ENCODE results near the gene SETD6. TPM values are rescaled to one million over a fixed set of nuclear protein-coding genes. Genes with fewer than 3 reads are reported as not detected.

The SETD6 gene
- total RNA-seq, 4 donors from 2014 or later = 30.8 to 40.2 (median 38.4) TPM

DNA sequence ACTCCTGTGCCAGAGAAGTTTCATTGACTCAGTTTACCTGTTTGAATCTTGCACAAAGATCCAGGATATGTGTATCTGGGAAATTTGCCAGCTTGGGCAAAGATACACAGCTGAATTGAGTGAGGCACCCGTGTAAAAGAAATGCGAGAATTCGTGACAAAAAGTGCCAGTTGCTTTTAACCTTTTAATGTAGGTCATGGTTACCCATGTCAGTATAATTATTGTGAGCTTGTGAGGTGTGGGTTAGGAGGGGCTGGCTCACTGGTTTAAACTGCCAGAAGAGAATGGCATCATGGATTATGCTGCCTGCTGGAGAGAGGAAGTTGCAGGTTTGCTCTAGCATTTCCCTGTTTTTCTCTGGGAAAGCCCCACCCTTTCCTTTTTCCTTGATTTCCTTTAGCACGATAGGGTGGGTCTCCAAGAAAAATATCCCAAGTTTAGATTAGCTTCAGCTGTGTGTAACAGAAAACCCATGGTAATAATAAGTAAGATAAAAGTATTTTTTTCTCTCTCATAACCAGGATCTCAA is 40.2 kb upstream of the SETD6 start:
- TF ChIP-seq, protein P1, sequence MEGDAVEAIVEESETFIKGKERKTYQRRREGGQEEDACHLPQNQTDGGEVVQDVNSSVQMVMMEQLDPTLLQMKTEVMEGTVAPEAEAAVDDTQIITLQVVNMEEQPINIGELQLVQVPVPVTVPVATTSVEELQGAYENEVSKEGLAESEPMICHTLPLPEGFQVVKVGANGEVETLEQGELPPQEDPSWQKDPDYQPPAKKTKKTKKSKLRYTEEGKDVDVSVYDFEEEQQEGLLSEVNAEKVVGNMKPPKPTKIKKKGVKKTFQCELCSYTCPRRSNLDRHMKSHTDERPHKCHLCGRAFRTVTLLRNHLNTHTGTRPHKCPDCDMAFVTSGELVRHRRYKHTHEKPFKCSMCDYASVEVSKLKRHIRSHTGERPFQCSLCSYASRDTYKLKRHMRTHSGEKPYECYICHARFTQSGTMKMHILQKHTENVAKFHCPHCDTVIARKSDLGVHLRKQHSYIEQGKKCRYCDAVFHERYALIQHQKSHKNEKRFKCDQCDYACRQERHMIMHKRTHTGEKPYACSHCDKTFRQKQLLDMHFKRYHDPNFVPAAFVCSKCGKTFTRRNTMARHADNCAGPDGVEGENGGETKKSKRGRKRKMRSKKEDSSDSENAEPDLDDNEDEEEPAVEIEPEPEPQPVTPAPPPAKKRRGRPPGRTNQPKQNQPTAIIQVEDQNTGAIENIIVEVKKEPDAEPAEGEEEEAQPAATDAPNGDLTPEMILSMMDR (IDR thresholded peaks at IDR 0.05 in 4 of 5, conservative IDR thresholded peaks at IDR 0.05 in 1 of 5) = no peak
- TF ChIP-seq POLR2A (IDR thresholded peaks at IDR 0.05) = no peak
- Histone ChIP-seq H3K27ac (peak overlapping the region in 3 of 4 donors; percentile 44 to 66 (median 54)), H3K27me3 (no peaks in the 10 kb centered on the region), H3K4me1 (no peaks in the 10 kb centered on the region), H3K4me3 (no peak overlapping the region), H3K36me3 (no peaks in the 10 kb centered on the region), H3K9me3 (no peaks in the 10 kb centered on the region)
- in situ Hi-C loops (cut with MboI; ENCODE audit: low sequenced_read_pairs in 4 of 4) = no loop called here
- no peak for DNase-seq
- ATAC-seq = no peak
- intact Hi-C loops (cut with DNase I; ENCODE audit: low total_unique reads) = no loop called here

DNA sequence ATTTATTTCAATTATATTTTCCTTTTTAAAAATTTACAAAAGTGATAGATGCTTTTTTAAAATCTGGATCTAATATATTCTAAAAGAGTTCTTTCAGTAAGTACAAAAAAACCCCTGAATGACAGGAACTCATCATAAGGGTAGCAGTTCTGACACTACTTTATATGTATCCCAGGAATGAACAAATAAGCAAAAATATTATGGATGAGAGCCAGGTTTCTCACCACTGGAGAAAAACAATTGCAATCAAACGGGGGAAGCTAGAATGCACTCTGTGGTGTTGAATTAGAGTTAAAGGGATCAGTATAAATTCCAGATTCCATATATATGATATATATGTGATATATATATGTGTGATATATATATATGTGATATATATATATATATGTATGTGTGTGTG is 38.5 kb upstream of the SETD6 start:
- intact Hi-C loops (cut with DNase I; ENCODE audit: low total_unique reads) = no loop called here

DNA sequence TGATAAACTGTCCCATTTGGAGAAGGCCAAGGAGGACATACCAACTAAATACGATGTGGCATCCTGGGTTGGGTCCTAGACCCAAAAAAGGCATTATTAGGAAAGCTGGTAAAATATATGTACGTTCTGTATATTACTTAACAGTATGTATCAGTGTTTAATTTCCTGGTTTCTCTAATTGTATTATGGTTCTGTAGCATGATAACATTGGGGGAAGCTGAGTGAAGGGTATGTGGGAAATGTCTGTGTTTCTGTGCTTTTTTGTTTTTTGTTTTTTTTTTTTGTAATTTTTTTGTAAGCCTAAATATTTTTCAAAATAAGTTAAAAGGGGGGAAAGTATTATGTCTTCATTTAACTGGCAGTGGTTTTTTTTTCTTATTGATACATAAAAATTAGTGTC is 36.9 kb upstream of the SETD6 start:
- no peak for DNase-seq
- ATAC-seq = no peak
- Histone ChIP-seq H3K9me3 (no peaks in the 10 kb centered on the region), H3K27me3 (no peaks in the 10 kb centered on the region), H3K27ac (no peak overlapping the region), H3K36me3 (no peaks in the 10 kb centered on the region), H3K4me1 (no peaks in the 10 kb centered on the region), H3K4me3 (no peak overlapping the region)
- in situ Hi-C loops (cut with MboI; ENCODE audit: low sequenced_read_pairs in 4 of 4) (no loop called here), intact Hi-C loops (cut with DNase I; ENCODE audit: low total_unique reads) (no loop called here)
- TF ChIP-seq, protein P1 (IDR thresholded peaks at IDR 0.05 in 4 of 5, conservative IDR thresholded peaks at IDR 0.05 in 1 of 5) = no peak
- no peak for TF ChIP-seq POLR2A (IDR thresholded peaks at IDR 0.05)

More for the DNA sequence above, 38.5 kb upstream of the SETD6 start:
- ATAC-seq (no peak), DNase-seq (no peak)
- in situ Hi-C loops (cut with MboI; ENCODE audit: low sequenced_read_pairs in 4 of 4) = no loop called here
- H3K4me1 ChIP-seq = no peaks in the 10 kb centered on the region
- H3K36me3 ChIP-seq = no peaks in the 10 kb centered on the region
- no peaks in the 10 kb centered on the region for H3K27me3 ChIP-seq
- TF ChIP-seq, protein P1 (IDR thresholded peaks at IDR 0.05 in 4 of 5, conservative IDR thresholded peaks at IDR 0.05 in 1 of 5) = no peak
- no peak for TF ChIP-seq POLR2A (IDR thresholded peaks at IDR 0.05)
- H3K27ac ChIP-seq = peak overlapping the region in 1 of 4 donors; percentile 66
- H3K4me3 ChIP-seq = no peak overlapping the region
- no peaks in the 10 kb centered on the region for H3K9me3 ChIP-seq

DNA sequence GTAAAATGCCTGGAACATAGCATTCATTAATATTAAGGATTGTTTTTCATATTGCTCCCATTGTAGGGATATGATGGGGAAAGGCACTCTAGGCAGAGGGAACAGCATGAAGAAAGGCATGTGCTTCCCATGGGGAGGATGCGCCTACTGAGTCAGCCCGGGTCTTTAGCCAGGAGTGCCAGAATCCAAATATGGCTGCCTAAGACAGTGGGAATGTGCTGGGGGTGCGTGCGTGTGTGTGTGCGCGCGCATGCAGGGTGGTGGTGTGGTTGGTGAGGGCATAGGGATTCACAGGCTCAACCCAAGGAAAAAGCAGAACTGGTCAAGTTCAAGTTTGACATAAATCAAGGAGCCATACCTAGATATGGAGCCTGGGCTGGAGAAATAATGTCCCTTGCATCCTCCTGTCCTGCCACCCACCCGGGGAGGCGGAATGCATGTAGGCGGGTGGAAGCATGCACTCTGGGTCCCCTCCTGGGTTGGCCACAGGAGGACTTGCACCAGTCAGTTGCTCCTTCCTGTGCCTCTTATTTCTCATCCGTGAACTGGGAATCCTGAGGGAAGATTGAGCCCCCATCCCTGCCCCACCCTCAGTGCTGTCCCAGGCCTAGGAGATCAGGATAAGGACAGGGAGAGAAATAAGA is 34.0 kb upstream of the SETD6 start:
- H3K27me3 ChIP-seq = no peaks in the 10 kb centered on the region
- DNase-seq = no peak
- TF ChIP-seq POLR2A (IDR thresholded peaks at IDR 0.05) = no peak
- TF ChIP-seq, protein P1 (IDR thresholded peaks at IDR 0.05 in 4 of 5, conservative IDR thresholded peaks at IDR 0.05 in 1 of 5) = no peak
- H3K9me3 ChIP-seq = no peaks in the 10 kb centered on the region
- H3K4me3 ChIP-seq = no peak overlapping the region
- ATAC-seq = no peak
- in situ Hi-C loops (cut with MboI; ENCODE audit: low sequenced_read_pairs in 4 of 4) = loop anchor here in 2 of 4 donors (5.0 kb wide), 2 partner anchors 144 to 149 kb away; no protein-coding TSS in a partner anchor
- H3K4me1 ChIP-seq = no peaks in the 10 kb centered on the region
- H3K27ac ChIP-seq = no peak overlapping the region
- intact Hi-C loops (cut with DNase I; ENCODE audit: low total_unique reads) = no loop called here
- no peaks in the 10 kb centered on the region for H3K36me3 ChIP-seq

All from gastrocnemius medialis (tissue), 4 donors.